NCI-H1694 treated with DMSO at 0.1 percent for 48 hours (cell line): ENCODE data around the gene SIRT3.
"Not testable (repeated sequence)": the region's sequence is repeated elsewhere in the genome, so short reads cannot be mapped to it uniquely, and the experiment has no call there.

ENCODE experiments used
- DNase-seq: peaks from one replicate; lab custom pipeline; 2025; lab: John Stamatoyannopoulos, UW

Gene SIRT3

DNA sequence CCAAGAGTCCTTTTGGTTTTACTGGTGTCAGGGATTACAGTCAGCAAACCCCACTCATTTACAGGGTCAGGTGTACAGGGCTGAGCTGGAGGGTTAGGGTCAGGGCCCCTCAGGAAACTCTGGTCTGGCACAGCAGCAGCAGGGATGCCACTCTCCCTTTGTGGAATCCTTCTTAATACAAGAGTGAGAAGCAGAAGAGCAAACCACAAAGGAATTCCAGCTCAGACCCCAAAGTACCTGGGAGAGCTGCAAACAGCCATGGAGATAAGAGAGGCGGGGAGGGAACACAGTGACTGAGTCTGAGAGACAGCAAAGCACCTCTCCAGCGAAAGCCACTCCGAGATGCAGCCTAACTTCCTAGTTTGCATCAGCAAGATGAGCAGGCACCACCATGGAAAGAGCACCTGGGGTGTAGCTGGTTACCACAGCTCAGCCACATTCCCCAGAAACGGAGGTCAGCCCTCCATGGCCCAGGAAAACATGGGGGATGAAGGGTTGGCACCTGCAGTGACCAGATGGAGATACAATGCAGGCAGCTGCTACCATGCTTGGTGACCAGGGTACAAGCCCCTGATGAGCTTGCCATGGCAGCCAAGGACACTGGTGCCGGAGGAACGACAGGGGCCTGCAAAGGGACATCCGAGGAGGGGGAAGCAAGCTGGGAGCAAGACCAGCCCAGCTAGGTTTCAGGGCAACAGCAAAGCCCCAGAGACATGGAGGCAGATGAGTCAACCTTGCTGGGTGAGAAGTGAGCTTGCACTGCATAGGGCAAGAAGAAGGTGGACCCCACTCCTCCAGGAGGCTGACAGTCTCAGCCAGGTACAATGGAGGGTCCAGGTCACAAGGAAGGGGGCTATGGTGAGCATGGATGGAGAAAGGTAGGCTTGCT is 32.8 kb downstream of the SIRT3 start:
- DNase-seq = no peak

DNA sequence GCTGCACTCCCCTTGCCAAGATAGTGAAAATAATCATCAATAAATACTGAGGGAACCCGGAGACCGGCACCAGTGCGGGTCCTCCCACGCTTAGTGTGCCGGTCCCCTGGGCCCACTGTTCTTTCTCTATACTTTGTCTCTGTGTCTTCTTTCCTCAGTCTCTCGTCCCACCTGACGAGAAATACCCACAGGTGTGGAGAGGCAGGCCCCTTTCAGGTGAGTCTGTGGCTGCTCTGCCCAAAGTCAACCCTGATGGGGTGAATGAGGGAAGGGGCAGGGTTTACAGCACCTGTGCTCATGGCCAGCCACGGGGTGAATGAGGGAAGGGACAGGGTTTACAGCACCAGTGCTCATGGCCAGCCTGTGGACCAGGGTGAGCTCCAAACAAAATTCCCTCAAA is 33.7 kb downstream of the SIRT3 start:
- no peak for DNase-seq

GRCh38 chr11:201966-202365 is 34.2 kb downstream of the SIRT3 start:
- DNase-seq = no peak

DNA sequence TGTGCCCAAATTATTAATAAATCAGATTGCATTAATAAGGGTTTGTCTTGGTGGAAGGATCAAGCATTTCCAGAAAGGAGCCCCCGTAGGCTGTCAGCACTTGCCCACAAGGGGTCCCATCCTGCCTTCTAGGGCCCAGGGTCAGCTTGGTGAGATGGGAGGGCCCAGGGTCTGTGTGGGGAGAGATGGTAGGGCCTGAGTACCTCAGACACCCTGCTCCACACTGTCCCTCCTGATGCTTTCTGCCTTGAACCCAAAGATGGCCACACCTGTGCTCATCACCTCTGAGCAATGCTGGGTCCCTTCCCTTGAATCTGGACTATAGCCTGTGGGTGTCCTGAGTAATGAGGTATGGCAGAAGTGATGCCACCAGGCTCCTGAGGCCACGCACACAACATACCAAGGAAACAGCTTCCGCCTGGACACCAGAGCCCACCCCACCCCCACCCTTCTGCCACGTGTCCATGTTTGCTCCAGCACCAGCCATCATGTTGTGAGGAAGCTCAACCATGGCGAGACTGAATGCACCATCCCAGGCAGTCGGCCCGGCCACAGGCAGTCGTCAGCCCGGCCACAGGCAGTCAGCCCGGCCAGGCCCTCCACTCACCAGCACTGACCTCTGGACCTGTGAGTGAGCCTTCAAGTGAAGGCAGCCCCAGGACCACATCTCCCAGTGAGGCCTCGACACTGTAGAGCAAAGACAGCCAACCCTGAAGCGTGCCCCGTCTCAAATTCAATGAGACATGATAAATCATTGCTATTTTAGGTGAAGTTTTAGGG is 35.7 kb downstream of the SIRT3 start:
- DNase-seq = no peak

DNA sequence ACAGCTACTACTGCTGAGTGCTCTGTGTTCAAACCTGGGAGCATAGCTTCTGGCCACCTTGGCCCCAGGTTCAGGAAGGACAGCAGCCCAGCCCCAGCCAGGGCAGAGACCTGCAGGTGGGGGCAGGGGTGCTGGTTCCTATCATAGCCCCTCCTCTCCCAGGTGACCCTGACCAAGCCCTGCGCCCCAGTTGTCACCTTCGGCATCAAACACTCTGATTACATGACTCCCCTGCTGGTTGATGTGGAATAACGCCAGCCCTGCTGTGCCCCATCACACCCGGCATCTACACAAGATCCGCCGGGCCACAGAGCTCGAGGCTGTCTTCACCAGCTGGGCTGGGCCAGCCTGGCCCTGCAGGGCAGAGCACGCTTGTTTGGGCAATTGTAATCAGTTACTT is 36.4 kb downstream of the SIRT3 start:
- no peak for DNase-seq

GRCh38 chr11:199004-199581 is 37.0 kb downstream of the SIRT3 start:
- no peak for DNase-seq

- no peak for DNase-seq
Observed at GRCh38 chr11:198236-198806, 37.8 kb downstream of the SIRT3 start.

GRCh38 chr11:197741-198235 is 38.4 kb downstream of the SIRT3 start:
- no peak for DNase-seq

- no peak for DNase-seq
Observed at GRCh38 chr11:196786-197731, 39.1 kb downstream of the SIRT3 start.

- DNase-seq = not testable (repeated sequence)
Observed at GRCh38 chr11:193481-193880, 42.7 kb downstream of the SIRT3 start.

- not testable (repeated sequence) for DNase-seq
Observed at GRCh38 chr11:192674-193128, 43.4 kb downstream of the SIRT3 start, which contains the start of gene SCGB1C1. Gene SCGB1C1, plus strand, starts transcription at chr11:193078. Its CDS starts 22 bp downstream, at chr11:193100.

DNA sequence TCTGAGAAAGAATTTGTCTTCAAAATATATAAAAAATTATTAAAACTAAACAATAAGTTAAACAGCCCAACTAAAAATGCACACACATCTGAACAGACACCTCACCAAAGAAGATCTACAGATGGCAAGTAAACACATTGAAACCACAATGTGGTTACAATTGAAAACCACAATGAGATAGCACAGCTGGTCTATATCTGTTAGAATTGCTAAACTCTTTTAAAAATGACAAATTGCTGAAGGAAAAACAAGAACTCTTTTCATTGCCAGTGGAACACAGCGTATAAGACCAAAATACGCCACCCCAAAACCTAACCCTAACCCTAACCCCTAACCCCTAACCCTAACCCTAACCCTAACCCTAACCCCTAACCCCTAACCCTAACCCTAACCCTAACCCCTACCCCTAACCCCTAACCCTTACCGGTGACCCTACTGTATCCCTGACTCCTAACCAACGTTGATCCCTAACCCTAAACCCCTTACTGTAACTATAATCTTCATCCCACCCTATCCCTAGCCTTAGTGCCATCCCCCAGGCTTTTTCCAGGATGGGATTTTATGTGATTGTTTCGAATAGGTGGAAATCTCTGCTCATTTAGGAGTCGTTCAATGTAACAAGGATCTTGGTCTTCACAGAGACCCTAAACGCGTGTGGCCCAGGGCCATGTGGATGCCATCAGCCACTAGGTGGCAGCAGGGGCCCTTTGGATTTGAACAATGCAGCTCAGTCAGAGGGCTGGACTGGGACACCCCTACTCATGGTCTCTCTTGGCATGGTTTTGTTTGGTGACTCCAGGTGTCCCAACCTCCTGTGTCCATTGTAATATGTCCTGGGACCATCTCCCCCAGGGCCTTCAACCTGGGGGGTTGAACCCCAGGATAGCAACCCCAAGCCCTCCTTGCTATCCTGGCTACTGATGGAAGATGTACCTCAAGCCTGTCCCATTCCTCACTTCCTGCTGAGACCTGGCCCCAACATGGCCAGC is 44.4 kb downstream of the SIRT3 start:
- not testable (repeated sequence) for DNase-seq

DNA sequence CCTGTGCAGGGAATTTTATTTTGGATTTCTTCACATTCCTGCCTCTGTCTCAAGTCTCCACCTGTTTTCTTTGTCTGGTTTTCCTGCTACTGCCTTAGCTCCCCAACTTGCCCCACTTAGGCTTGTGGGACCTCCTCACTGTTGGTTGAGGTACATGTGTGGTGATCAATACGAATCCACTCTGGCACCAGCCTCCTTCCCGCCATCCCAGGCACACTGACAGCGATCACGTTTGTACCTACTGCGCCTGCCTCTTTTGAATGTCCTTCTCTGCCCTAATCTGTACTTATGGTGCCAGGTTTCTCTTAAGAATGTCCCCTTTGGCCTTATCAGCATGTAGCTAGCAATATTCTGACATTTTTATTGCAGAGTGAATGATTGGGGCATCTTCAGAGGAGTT is 45.6 kb downstream of the SIRT3 start:
- DNase-seq = not testable (repeated sequence)

- DNase-seq = not testable (repeated sequence)
Observed at GRCh38 chr11:189843-190311, 46.3 kb downstream of the SIRT3 start.

DNA sequence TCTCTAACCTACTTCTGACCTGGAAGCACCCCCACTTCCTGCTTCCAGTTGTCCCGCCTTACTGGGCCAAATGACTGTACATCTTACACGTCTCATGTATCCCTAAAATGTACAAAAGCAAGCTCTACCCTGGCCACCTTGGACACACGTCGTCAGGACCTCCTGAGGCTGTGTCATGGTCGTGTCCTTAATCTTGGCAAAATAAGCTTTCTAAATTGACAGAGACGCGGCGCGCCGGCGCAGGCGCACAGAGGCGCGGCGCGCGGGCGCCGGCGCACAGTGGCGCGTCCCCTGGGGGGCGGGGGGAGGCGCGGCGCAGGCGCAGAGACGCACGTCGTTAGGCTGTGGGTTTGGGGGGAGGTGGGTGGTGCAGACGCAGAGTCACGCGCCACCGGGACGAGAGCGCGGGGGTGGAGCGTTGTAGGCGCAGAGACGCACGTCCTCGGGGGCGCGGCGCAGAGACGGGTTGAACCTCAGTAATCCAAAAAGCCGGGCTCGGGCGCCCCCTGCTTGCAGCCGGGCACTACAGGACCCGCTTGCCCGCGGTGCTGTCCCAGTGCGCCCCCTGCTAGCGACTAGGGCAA is 46.9 kb downstream of the SIRT3 start:
- not testable (repeated sequence) for DNase-seq

DNA sequence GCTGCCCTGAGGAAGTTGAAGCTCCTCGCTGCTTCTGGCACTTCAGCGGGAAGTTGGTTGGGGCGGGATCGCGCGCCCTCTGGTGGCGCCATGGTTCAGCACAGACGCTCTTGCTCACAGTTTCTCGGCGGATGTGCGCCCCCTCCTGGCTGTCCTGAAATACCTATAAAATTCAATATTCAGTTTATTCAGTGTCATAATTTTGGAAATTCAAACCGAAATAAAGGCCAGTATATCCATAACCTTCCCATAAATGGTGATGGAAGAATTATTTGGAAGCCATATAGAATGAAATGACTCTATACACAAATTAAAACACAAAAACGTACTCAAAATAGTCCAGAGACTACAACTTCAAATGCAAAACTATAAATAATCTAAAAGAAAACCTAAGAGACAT is 55.9 kb downstream of the SIRT3 start:
- not testable (repeated sequence) for DNase-seq
